Keratinocyte (primary cell): Measurements from ENCODE around the gene MRPL10. TPM values are rescaled to one million over a fixed set of nuclear protein-coding genes. Genes with fewer than 3 reads are reported as not detected.
A peak's percentile ranks its signal among the peaks of the same experiment; 100 is the strongest.

Source experiments
- DNase-seq: peaks from one replicate; pipeline ENCODE4 v3.0.0-alpha.2; 2011; ENCODE audit warnings: low read depth, missing footprints, low spot score
- FAIRE-seq: peaks from 2 replicates; lab custom pipeline; 2011; peaks lifted over from hg19 to GRCh38; lab: Jason Lieb, UNC
- H2AFZ ChIP-seq: 2 replicates; pipeline ENCODE4 v1.6.0; 2012; ENCODE audit warnings: low read length, control low read depth, inconsistent platforms; ENCODE audit not compliant: control insufficient read depth
- H3K27ac ChIP-seq: 2 replicates; pipeline ENCODE4 v1.5.1; 2011; ENCODE audit warnings: low read length; ENCODE audit not compliant: control insufficient read depth, insufficient read depth
- H3K27me3 ChIP-seq: 3 replicates; pipeline ENCODE4 v1.6.0; 2011; ENCODE audit warnings: low read length; ENCODE audit not compliant: control insufficient read depth, insufficient read depth; ENCODE audit errors: extremely low read depth
- H3K36me3 ChIP-seq, 2 experiments: 2 replicates in 1 of 2; 3 replicates in 1 of 2; pipeline ENCODE4 v1.5.1; 2011; ENCODE audit warnings: low read length in 2 of 2, mild to moderate bottlenecking in 1 of 2; ENCODE audit not compliant: control insufficient read depth in 2 of 2, insufficient read depth in 2 of 2; ENCODE audit errors: extremely low read depth in 1 of 2
- H3K4me1 ChIP-seq: 3 replicates; pipeline ENCODE4 v1.5.1; 2011; ENCODE audit warnings: low read length; ENCODE audit not compliant: control insufficient read depth, insufficient read depth; ENCODE audit errors: extremely low read depth
- H3K4me2 ChIP-seq: 3 replicates; pipeline ENCODE4 v1.6.0; 2011; ENCODE audit warnings: low read depth, low read length; ENCODE audit not compliant: control insufficient read depth, insufficient read depth; ENCODE audit errors: extremely low read depth
- H3K4me3 ChIP-seq, 3 experiments: fragments of 200-600 bp in 1 of 3; sonication (generic) in 1 of 3; 2 replicates in 2 of 3; 3 replicates in 1 of 3; pipeline ENCODE4 v1.5.1; 2011 to 2016; ENCODE audit warnings: low read length in 3 of 3, mild to moderate bottlenecking in 3 of 3, control low read depth in 2 of 3, inconsistent platforms in 1 of 3, low read depth in 1 of 3, mixed read lengths in 1 of 3, mixed run types in 1 of 3, moderate library complexity in 1 of 3; ENCODE audit not compliant: control insufficient read depth in 2 of 3, insufficient read depth in 2 of 3; ENCODE audit errors: extremely low read depth in 1 of 3
- H3K79me2 ChIP-seq: 2 replicates; pipeline ENCODE4 v1.6.0; 2012; ENCODE audit warnings: low read length; ENCODE audit not compliant: control insufficient read depth, insufficient read depth
- H3K9ac ChIP-seq: 3 replicates; pipeline ENCODE4 v1.6.0; 2011; ENCODE audit warnings: low read length; ENCODE audit not compliant: control insufficient read depth, insufficient read depth; ENCODE audit errors: extremely low read depth
- H3K9me1 ChIP-seq: 3 replicates; pipeline ENCODE4 v1.6.0; 2011; ENCODE audit warnings: low read length; ENCODE audit not compliant: control insufficient read depth, insufficient read depth; ENCODE audit errors: extremely low read depth
- H3K9me3 ChIP-seq: 2 replicates; pipeline ENCODE4 v1.5.1; 2012; ENCODE audit warnings: low read depth, low read length; ENCODE audit not compliant: control insufficient read depth
- H4K20me1 ChIP-seq: 3 replicates; pipeline ENCODE4 v1.6.0; 2011; ENCODE audit warnings: low read length; ENCODE audit not compliant: control insufficient read depth, insufficient read depth; ENCODE audit errors: extremely low read depth
- EZH2 ChIP-seq: IDR thresholded peaks from one replicate; pipeline ENCODE4 v1.6.1; 2012; ENCODE audit warnings: inconsistent platforms, mild to moderate bottlenecking, low read length, moderate library complexity
- dilution Hi-C: fragments of 300-500 bp; cut with MboI; formaldehyde crosslinking; loops from one replicate; pipeline ENCODE4 v1.7.0; 2020; ENCODE audit warnings: low sequenced_read_pairs; ENCODE audit not compliant: extremely low pct_ligation_motif_present
- polyA plus RNA-seq, 5 experiments: library from polyadenylated mRNA; depleted of rRNA in 3 of 5; stranded (reverse) in 3 of 5; stranded (forward) in 1 of 5; unstranded in 1 of 5; fragments of >200 nt; gene quantifications; 1 replicate in 1 of 5; 2 replicates in 3 of 5; 3 replicates in 1 of 5; pipeline versions ENCODE4 v1.2.1 to v1.2.3, GENCODE V29; 2011 to 2012; ENCODE audit warnings: missing spikeins in 2 of 5, low read depth in 1 of 5, low replicate concordance in 1 of 5
- TF ChIP-seq, protein P1 (sequence below), 3 experiments: IDR thresholded peaks in 1 of 3; conservative IDR thresholded peaks in 1 of 3; optimal IDR thresholded peaks in 1 of 3; 2 replicates in 2 of 3; 3 replicates in 1 of 3; pipeline versions ENCODE3 to v1.5.1; 2011; ENCODE audit warnings: low read length in 3 of 3, mild to moderate bottlenecking in 3 of 3, moderate library complexity in 2 of 3, control low read depth in 1 of 3, inconsistent platforms in 1 of 3; ENCODE audit not compliant: insufficient read depth in 2 of 3; ENCODE audit errors: extremely low read depth in 1 of 3

The MRPL10 gene
- polyA plus RNA-seq, 1 donor (not counting 4 experiments of a cell fraction or from before 2014, with no cell fraction given): 42.4 TPM

DNA sequence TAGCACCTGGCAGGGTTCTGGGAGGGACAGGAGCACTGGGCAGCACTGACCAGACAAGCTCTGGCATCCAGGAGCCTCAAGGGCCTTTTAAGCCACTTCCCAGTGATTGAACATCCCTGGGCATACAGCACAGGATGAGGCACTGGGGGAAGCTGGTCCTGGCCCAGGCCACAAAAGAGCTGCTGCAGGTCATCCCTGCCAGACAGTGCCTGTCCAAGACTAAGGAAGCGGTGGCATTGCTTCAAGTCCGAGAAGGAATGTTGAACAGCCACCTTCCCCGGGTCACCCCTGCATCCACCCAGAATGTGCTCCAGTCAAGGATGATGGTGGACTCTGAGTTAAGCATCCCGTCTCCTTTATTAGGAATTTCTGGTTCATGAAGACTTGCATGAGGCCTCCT, 8.6 kb downstream of the MRPL10 start:
- Histone ChIP-seq H3K79me2 (no peaks in the 10 kb centered on the region), H3K4me1 (peaks cover 15% of the 10 kb centered on the region), H3K9me1 (no peaks in the 10 kb centered on the region), H3K36me3 (peaks cover 17 to 24% of the 10 kb centered on the region in 2 experiments), H3K9me3 (no peaks in the 10 kb centered on the region), H3K27me3 (no peaks in the 10 kb centered on the region), H3K4me3 (no peak overlapping the region), H4K20me1 (no peaks in the 10 kb centered on the region), H2AFZ (no peak overlapping the region), H3K4me2 (no peak overlapping the region), H3K27ac (no peak overlapping the region), H3K9ac (no peak overlapping the region)
- FAIRE-seq (no peak), DNase-seq (no peak)
- no peak for TF ChIP-seq EZH2
- TF ChIP-seq, protein P1, sequence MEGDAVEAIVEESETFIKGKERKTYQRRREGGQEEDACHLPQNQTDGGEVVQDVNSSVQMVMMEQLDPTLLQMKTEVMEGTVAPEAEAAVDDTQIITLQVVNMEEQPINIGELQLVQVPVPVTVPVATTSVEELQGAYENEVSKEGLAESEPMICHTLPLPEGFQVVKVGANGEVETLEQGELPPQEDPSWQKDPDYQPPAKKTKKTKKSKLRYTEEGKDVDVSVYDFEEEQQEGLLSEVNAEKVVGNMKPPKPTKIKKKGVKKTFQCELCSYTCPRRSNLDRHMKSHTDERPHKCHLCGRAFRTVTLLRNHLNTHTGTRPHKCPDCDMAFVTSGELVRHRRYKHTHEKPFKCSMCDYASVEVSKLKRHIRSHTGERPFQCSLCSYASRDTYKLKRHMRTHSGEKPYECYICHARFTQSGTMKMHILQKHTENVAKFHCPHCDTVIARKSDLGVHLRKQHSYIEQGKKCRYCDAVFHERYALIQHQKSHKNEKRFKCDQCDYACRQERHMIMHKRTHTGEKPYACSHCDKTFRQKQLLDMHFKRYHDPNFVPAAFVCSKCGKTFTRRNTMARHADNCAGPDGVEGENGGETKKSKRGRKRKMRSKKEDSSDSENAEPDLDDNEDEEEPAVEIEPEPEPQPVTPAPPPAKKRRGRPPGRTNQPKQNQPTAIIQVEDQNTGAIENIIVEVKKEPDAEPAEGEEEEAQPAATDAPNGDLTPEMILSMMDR (optimal IDR thresholded peaks at IDR 0.05 in 1 of 3, IDR thresholded peaks at IDR 0.05 in 1 of 3, conservative IDR thresholded peaks at IDR 0.05 in 1 of 3; ENCODE audit: extremely low read depth in 1 of 3, insufficient read depth in 2 of 3, low read length in 3 of 3): no peak
- dilution Hi-C loops: no loop called here

DNA sequence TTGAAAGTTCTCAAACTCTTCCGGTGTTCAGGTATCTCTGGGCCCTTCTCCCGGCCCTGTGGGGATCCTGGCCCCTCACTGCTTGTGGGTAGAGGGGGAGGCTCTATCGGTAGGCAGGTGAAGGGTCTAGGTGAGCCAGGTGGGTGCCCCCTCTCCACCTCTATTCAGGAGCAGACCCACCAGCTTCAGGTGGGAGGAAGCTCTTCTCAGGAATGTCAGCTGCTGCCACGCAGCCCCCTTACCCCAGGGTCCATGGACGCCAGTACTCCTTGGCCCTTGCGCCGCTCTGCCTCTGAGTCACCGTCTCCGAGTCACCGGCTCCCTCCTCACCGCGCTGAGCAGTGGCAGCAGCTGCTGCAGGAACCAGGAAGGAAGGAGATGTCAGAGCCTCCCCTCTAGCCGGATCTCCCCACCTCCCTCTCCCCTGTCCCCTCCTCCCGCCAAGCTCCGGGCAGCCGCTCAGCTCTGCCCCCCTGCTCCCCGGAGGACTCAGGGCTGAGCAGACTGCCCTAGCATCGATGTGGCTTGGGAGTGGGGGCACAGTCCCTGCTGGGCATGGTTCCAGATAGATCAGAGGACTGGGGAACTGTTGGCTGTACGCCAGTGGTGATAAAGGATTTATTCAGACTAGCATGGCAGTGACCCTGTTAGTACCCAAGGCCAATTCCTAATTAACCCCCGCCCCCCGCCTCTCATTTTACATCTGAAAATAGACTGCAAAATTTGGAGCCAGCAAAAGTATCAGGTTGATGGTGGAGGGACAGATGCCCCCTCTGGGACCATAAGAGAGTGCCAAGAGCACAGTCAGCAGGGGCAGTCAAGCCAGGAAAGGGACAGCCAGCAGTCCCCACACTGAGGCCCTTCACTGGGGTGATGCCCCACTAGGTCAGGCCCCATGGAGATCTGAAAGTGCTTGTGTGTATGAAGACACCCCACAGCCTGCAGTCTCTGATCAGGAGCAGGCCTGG, 9.6 kb downstream of the MRPL10 start, which contains the start of gene OSBPL7:
OSBPL7 (minus strand) TSS at position 371 of the 968 bp plus-strand sequence. CDS start 1,516 bp downstream, outside the sequence.
- TF ChIP-seq, protein P1 (optimal IDR thresholded peaks at IDR 0.05 in 1 of 3, IDR thresholded peaks at IDR 0.05 in 1 of 3, conservative IDR thresholded peaks at IDR 0.05 in 1 of 3; ENCODE audit: extremely low read depth in 1 of 3, insufficient read depth in 2 of 3, low read length in 3 of 3): peak in 1 of 3 experiments; percentile 71
- no peak for TF ChIP-seq EZH2
- Histone ChIP-seq H3K4me2 (peak within 1 kb of the TSS; percentile 67), H3K9me3 (no peaks in the 10 kb centered on the region), H4K20me1 (no peaks in the 10 kb centered on the region), H3K4me1 (peaks cover 15% of the 10 kb centered on the region), H3K27ac (no peak within 1 kb of the TSS), H3K27me3 (no peaks in the 10 kb centered on the region), H3K79me2 (no peaks in the 10 kb centered on the region), H3K9me1 (no peaks in the 10 kb centered on the region), H3K4me3 (peak within 1 kb of the TSS; percentile 17 to 64 (median 41)), H2AFZ (peak within 1 kb of the TSS; percentile 4), H3K9ac (peak within 1 kb of the TSS; percentile 23), H3K36me3 (peaks cover 14 to 18% of the 10 kb centered on the region in 2 experiments)
- dilution Hi-C loops: no loop called here
- FAIRE-seq: peak; percentile 89
- no peak for DNase-seq
